GM21737 (cell line): ENCODE measurements around the gene FAIM2.
A peak's percentile ranks its signal among the peaks of the same experiment; 100 is the strongest.
"Not testable (repeated sequence)": the region's sequence is repeated elsewhere in the genome, so short reads cannot be mapped to it uniquely, and the experiment has no call there.

Source experiments
- ATAC-seq: cut with Tn5 transposase; IDR thresholded peaks from one replicate; pipeline ENCODE4 v1.9.1; 2021; ENCODE audit warnings: mild to moderate bottlenecking, moderate library complexity; ENCODE audit not compliant: unreplicated experiment

FAIM2 gene

DNA sequence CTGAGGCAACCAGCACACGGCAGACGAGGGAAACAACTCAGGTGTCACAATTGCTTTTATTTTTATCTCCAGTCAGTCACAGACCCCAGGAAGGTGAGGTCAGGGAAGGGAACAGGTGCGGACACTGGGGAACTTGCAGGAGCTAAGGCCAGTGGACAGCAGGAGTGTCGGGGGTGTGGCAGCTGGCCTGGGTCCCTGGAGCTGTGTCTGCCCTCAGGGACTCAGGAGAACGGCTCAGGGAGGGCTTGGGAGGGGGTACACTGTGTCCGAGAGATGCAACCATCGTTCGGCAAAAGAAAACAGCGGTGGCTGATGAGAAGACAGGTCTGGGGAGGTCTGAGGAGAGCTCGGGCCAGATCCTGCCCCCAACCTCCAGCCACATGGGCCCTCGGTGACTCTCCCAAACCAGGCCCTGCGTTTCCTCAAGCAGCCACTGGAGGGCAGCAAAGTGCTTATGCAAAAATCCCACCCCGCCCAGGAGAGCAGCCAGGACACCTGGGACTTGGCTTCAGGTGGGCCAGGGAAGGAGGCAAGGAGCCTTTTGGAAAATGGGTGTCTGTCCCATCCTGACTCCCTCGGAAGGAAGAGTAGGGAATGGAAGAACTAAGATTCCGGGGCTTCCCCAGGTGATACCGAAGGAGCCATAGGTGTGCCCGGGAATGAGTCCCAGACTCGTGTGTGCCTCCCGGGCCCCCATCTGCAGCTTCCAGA is 36.7 kb downstream of the FAIM2 start:
- no peak for ATAC-seq

DNA sequence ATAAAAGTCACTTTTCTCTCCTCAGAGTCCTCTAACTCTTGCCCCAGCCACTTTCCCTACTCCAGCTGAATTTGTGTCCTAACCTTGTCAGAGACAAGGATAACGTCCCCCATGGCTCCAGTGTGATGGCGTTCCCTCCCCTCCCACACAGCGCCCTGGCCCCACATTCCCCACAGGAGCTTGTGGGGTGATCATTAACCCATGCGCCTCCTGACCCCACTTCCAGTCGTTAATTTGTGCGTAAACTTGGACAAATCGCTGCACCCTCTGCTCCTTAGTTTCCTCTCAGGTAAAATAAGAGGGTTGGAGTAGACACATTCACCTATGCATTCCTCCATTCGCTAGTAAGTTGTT is 37.9 kb downstream of the FAIM2 start:
- ATAC-seq = no peak

DNA sequence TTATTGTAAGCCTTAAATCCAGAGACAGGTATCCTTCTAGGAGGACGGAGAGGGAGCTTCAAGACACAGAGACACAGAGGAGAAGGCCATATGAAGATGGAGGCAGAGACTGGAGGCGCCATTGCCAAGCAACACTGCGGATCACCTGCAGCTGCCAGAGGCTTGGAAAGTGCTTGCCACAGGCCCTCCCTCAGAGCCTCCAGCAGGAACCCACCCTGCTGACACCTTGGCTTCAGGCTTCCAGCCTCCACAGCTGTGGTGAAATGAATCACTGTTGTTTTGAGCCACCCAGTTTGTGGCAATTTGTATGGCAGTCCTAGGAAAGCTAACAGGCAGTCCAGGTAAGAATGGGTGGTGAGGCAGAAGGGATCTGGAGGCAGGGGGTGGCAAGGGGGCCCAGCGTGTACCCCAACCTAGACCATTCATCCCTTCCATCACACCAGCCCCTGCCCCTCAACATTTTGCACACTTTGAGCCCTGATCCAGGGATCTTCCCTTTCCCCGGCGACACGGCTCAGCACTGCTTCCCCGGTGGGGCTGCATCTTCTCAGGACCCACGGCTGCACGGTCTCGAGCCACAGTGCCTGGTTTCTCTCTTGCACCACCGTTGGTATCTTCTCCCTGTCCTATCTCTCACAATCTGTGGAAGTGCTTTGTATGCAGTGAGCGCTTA is 38.5 kb downstream of the FAIM2 start:
- ATAC-seq = no peak

DNA sequence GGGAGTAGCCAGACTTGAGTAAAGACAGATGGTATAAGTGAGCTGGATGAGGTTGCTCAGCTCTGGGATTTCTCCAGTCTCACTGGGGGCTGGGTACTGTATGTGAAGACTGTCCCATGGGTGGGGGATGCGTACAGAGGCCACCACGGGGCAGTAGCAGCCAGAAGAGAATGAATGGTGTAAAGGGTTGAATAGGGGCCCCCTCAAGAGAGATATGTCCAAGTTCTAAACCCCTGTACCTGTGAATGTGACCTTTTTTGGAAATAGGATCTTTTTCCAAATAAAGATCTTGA is 39.0 kb downstream of the FAIM2 start:
- no peak for ATAC-seq

DNA sequence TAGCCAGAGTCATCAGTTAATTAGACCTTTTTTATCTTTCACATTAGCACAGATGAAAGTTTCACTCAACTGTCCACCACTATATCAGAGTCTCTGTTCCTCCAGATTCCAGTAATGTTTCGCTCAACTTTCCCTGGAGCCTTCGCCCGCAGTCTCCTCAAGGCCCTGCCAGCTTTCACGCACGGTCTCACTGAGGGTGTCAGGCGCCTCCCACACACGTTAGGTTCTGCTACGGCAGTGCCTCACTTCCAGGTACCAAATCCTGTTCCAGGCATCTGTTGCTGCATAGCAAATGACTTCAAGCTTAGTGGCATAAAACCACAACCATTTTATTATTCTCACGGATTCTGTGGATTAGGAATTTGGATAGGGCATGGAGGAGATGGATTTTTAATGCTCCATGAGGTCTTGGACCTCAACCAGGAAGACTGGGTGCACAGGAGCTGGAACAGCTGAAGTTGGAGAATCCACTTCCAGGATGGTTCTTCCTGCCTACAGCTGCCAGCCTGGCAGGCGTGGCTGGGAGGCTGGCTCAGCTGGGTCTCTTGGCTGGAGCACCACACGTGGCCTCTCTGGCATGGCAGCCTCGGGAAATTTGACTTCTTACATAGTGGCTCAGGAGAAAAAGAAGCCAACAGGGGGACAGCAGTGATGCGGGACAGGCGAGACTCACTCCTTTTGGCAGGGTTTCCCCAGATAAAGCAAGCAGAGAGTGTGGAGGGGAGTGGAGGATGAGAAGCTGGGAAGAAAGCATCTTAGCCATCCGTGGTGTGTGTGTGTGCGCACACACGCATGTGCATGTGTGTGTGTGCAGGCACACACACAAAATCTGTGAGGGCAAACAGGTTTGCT is 39.5 kb downstream of the FAIM2 start:
- ATAC-seq = no peak

DNA sequence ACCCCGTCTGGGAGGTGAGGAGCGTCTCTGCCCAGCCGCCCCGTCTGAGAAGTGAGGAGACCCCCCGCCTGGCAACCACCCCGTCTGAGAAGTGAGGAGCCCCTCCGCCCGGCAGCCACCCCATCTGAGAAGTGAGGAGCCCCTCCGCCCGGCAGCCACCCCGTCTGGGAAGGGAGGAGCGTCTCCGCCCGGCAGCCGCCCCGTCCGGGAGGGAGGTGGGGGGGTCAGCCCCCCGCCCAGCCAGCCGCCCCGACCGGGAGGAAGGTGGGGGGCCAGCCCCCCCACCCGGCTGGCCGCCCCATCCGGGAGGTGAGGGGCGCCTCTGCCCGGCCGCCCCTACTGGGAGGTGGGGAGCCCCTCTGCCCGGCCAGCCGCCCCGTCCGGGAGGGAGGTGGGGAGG is 42.8 kb downstream of the FAIM2 start:
- not testable (repeated sequence) for ATAC-seq

DNA sequence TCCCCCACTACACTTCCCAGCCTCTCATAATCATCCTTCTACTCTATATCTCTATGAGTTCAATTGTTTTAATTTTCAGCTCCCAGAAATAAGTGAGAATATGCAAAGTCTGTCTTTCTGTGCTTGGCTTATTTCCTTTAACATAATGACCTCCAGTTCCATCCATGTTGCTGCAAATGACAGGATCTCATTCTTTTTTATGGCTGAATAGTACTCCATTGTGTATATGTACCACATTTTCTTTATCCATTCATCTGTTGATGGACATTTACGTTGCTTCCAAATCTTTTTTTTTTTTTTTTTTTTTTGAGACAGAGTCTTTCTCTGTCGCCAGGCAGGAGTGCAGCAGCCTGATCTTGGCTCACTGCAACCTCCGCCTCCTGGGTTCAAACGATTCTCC is 47.8 kb downstream of the FAIM2 start:
- not testable (repeated sequence) for ATAC-seq

DNA sequence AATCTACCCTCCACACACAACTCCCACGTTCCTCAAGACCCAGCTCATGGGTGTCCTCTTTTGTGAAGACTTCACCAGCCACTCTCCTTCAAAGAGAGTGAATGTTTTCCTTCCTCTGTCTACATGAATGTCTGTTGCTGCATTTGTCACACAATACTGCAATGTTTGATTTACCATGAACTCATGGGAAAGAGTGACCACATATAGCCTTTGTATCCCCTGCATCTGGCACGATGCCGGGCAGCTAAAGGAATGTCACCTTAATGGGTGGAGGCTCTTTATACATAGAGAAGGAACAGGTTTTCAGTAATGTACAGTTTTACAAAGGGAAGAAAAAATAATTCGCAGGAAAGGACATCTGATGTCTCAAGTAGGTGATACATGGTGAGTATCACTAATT is 48.7 kb downstream of the FAIM2 start:
- ATAC-seq = no peak

DNA sequence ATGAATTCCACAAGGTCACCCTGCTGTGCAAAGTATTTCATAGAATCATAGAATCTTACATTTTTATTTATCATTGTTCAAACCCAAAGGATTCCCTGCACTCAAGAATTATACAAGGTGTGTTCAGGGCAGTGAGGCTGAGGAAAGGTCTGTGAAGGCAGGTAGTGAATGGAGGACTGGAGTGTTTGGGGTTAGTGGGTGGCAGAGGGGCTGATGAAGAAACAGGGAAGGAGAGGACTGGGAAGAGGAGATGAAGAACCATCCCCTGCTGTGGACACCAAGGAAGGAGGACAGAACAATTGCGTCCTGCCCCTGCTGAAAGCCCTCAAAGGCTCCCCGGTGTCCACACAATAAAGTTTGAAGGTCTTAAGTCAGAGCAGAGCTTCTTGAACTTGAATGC is 50.0 kb downstream of the FAIM2 start:
- no peak for ATAC-seq

DNA sequence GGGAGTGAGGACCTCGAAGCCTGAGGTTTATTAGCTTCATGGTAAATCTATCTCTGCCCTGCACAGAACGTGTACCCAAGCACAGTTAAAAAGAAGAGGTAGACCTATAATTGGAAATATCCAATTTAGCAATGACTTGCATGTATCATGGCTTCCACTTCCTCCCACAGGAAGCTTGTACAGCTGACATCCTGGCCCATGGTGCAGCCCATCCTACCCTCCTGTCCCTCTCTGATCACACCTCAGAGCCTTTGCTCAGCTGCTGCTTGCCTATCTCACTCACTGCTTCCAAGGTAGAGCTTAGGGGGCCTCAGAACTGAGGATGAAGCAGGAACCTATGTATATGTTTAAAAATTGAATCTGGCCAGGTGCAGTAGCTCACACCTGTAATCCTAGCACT is 56.5 kb downstream of the FAIM2 start:
- no peak for ATAC-seq

DNA sequence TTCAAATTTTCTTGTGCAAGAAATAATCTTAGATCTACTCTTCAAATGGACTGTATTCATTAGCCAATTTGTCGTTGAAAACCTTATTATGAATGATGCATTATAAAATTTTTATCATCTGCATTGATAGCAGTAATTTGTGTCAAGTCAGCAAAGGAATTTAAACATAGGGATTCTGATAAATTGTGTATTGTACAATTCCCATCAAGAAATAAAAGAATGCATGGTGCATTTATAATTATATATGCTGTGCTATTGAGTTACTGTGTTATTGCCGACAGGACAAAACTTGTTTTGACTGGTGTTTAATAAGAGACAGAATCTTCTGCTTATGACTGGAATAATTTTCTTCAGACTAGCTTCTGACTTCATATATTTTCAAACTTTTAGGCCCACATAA is 57.7 kb downstream of the FAIM2 start:
- ATAC-seq = no peak

DNA sequence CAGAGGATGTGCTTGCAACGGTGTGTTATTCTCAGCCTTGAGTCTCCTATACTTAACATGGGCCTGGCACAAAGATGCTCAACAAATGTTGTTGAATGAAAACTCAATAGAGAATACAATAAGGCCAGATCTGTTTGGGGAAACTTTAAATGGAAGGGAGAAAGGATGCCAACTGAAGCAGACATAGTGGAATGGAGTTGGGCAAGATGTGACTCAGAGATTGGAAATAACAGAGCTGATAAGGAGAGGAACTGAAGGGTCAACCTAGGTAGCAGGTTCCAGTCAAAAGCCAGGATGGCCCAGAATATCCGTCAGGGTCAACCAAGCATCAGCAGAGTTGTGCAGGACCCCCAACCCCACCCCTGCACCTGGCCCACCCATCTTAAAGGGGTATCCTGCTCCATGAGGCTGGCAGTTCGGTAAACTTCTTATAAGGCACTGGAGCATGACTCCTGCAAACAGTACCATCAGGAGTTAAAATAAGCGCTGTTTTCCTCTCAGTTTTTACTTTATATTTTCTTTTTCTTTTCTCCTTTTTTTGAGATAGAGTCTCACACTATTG is 59.7 kb downstream of the FAIM2 start:
- no peak for ATAC-seq

DNA sequence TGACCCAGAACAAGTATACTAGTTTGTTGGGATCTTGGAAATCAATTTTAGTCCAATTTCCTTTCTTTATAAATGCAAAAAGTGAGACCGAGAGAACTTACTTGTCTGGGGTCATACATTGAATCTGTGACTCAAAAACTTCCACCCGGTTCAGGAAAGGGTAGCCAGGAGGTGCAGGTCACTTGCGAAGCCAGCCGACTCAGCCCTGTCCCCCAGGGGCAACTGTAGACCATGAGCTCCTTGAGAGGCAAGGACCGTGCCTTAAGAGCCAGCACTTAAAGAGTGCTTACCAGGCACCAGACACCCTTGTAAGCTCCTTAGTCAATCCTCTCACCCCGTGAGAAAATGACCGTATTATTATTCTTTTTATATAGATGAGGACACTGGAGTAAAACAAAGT is 60.3 kb downstream of the FAIM2 start:
- no peak for ATAC-seq

DNA sequence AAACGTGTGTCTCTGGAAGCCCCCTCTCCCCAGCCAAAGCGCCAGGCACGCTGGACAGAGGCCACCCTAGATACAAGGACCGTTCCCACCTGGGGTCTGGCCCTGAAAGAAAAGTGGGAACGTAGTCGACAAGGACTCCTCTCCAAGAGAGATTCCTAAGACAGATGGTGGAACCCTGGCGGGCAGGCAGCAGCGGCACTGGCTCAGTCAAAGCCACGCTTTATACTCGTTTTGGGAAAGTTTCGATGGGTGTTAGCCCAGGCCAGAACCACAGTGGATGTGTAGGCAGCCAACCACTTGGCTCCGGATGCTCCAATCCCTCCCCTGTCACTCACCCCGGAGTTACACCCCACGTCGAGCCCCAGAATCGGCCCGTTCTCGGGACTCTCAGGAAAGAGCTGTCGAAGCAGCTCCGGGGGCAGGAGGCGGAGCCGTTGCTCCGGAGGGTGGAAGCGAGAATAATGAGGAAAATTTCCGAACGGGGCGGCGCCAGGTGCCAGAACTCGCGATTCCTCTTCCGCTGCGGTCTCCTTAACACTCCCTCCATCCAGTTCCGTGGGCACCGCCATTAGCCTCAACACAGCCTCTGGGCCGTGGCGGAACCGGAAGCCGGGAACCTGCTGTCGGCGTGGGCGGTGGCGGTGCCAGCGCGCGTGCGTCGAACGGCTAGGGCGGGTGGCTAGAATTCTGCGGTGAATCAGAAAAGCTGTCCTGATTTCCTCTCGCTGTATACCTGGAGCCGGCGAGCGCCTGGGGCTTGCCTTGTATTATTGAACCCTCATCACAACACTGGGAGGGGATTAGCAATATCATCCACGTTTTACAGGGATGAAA is 61.0 kb downstream of the FAIM2 start, which contains the start of gene BCDIN3D:
BCDIN3D (minus strand) TSS at position 588 of the 834 bp plus-strand sequence; CDS start at position 569, 19 bp downstream.
- ATAC-seq = peak; percentile 92

DNA sequence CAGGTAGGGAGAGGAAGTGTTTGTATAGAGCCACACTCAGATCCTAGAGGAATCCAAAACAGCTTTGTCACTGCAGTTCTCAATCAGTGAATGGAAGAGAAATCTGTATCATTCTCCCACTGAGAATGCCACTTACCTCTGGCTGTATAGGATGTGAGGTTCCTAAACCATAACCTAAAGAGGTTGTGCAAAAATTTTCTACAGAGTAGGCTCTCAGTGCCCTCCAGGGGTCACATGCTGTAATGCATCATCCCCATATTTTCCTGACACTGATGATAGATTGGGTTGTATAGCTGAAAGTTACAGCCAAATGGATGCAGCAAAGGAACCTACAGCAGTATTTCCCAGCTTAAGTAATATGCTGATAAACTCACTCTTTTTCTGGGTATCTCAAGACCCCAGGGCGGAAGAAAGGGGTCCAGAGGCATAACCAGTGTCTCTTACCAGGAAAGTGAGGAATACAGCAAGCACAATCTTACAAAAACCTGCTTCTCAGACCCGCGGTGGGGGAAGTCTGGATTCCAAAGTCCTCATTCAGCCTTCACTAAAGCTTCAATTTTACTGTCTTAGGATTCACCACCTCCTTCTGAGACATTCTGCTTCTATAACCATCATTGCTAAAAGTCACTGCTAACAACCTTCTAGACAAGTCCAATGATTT is 64.6 kb downstream of the FAIM2 start:
- no peak for ATAC-seq

DNA sequence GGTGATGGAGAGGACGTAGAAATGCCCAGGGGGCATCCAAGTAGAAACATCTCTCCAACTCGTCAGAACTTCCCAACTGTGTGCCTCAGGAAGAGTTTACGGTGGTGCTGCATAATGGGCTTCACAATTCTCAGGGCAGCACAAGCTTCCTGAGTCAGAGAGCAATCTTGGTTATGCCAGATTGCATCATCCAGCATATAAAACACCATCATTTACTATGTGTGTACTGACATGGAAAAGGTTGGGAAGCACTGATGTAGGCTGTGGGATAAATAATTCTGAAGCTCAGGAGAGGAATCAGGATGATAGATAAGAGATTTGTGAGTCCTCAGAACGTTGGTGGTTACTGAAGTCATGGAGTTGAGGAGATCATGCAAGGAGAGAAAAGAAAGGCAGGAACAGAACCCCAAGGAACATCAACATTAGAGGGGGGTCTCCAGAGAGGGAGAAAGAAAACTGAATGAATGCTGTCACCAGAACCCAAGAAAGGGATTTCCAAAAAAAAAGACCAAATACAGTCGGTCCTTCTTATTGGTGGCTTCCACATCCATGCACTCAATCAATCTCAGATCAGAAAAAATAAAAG is 70.8 kb downstream of the FAIM2 start:
- ATAC-seq = no peak

DNA sequence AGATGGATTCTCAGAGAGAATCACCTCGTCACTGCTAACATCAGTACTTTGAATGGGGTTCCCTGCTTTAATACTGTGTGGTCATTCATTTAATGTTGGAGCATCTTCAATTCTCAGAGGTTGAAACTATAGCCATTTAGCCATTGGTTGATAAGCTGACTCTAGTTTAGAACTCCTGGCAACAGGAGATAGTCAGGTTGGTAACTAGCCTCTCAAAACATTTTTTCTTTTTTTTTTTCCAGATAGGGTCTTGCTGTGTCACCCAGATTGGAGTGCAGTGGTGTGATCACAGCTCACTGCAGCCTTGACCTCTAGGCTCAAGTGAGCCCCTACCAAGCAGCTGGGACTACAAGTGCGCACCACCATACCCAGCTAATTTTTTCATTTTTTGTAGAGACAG is 72.0 kb downstream of the FAIM2 start:
- no peak for ATAC-seq

DNA sequence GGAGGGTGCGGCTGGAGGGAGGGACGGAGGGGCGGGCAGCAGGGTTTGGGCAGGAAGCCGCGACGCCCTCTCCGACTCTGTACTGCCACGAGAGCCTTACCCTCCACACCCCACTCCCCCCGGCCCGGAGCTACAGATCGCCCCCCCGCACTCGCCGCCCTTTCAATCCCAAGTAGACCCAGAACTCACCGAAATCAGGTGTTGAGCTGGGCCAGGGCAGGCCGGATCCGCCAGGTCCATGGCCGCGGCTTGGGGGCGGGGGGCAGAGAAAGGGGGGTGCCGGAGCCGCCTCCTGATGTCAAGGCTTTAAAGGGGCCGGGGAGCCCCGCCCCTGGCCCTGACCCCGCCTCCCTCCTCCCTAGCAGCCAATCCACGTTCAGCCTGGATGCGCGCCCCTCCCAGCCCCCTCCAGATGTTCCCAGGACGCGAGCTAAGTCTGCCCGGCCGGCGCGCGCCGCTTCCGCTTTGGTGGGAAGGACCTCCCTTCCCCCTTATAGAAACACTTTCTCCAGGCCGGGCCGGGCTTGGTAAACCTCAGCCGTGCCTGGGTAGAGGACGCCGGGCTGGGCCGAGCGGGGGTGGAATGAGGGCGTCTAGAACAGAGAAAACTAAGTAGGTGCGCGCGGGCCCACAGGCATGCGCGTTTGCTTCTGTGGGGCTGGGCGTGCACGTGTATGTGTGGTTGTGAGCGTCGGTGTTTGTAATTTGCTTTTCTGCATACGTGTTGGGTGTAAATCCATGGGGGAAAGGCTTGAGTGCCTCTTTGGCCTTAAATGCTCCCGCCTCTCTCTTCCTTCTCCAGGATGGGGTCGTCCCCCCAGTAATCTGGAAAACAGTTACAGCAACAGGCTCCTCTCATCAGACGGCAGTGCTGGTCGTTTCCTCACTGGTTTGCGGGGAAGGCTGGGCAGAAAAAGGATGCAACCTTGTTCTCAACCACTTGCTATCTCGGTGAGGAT is 75.3 kb downstream of the FAIM2 start, which contains the start of gene NCKAP5L:
NCKAP5L (minus strand) TSS at position 281 of the 959 bp plus-strand sequence. CDS start 24,369 bp downstream, outside the sequence.
- peak; percentile 91 for ATAC-seq
